OCI-LY3 (cell line): ENCODE results near the gene KRTAP10-9.

Source experiments
- H2AFZ ChIP-seq: fragments of 200-600, 300-600 bp; shearing (Covaris generic); 2 replicates; pipeline ENCODE4 v1.6.0; 2014; ENCODE audit warnings: antibody characterized with exemption, low read depth, low read length
- H3K27ac ChIP-seq: fragments of 200-600, 300-600 bp; sonication (generic); 2 replicates; pipeline ENCODE4 v1.5.1; 2014; ENCODE audit warnings: mild to moderate bottlenecking, low read length, moderate library complexity, mixed read lengths
- H3K27me3 ChIP-seq: fragments of 200-600, 300-600 bp; sonication (generic); 2 replicates; pipeline ENCODE4 v1.6.1; 2014; ENCODE audit warnings: low read depth, low read length, mixed read lengths
- H3K36me3 ChIP-seq: fragments of 200-600, 300-600 bp; sonication (generic); replicated peaks from 2 replicates; pipeline ENCODE3; 2014; ENCODE audit warnings: low read depth, low read length, mixed read lengths
- H3K4me1 ChIP-seq: fragments of 300-600, 200-600 bp; sonication (generic); 2 replicates; pipeline ENCODE4 v1.6.1; 2014; ENCODE audit warnings: low read length, mixed read lengths
- H3K4me2 ChIP-seq: fragments of 200-600, 300-600 bp; sonication (generic); 2 replicates; pipeline ENCODE4 v1.6.1; 2014; ENCODE audit warnings: low read length, mixed read lengths
- H3K4me3 ChIP-seq: fragments of 300-600, 200-600 bp; sonication (generic); 2 replicates; pipeline ENCODE4 v1.5.1; 2014; ENCODE audit warnings: antibody characterized with exemption, mild to moderate bottlenecking, low read length, moderate library complexity
- H3K79me2 ChIP-seq: fragments of 300-600, 200-600 bp; shearing (Covaris generic); 2 replicates; pipeline ENCODE4 v1.6.1; 2014; ENCODE audit warnings: mild to moderate bottlenecking, low read length, mixed read lengths
- H3K9ac ChIP-seq: fragments of 300-600, 200-600 bp; shearing (Covaris generic); 2 replicates; pipeline ENCODE4 v1.6.0; 2014; ENCODE audit warnings: mild to moderate bottlenecking, low read length, moderate library complexity
- H3K9me3 ChIP-seq: fragments of 200-600, 300-600 bp; shearing (Covaris generic); 2 replicates; pipeline ENCODE4 v1.6.1; 2014; ENCODE audit warnings: low read length, mixed read lengths; ENCODE audit not compliant: insufficient read depth
- H4K20me1 ChIP-seq: fragments of 200-600, 300-600 bp; sonication (generic); 2 replicates; pipeline ENCODE4 v1.6.1; 2016; ENCODE audit warnings: low read length, mixed read lengths; ENCODE audit not compliant: insufficient read depth
- CTCF ChIP-seq: fragments of 200-600, 300-600 bp; sonication (generic); IDR thresholded peaks from 2 replicates; pipeline ENCODE4 v1.5.1; 2014; ENCODE audit warnings: antibody characterized with exemption, low read length, low read depth
- EZH2phosphoT487 ChIP-seq: fragments of 200-600 bp; shearing (Covaris generic); IDR thresholded peaks from 2 replicates; pipeline ENCODE4 v1.6.1; 2018; ENCODE audit warnings: antibody characterized with exemption, mixed run types, low read depth

The KRTAP10-9 gene

GRCh38 chr21:44612029-44612486, 14.8 kb upstream of the KRTAP10-9 start, which contains the start of gene KRTAP10-8:
Gene KRTAP10-8, plus strand, starts transcription at chr21:44612079. Its CDS starts 22 bp downstream, at chr21:44612101.
- Histone ChIP-seq H3K9ac (no peak within 1 kb of the TSS), H3K4me1 (no peaks in the 10 kb centered on the region), H3K9me3 (no peaks in the 10 kb centered on the region), H3K27me3 (no peaks in the 10 kb centered on the region), H4K20me1 (no peaks in the 10 kb centered on the region), H3K4me3 (no peak within 1 kb of the TSS), H3K27ac (no peak within 1 kb of the TSS), H3K36me3 (no peaks in the 10 kb centered on the region), H2AFZ (no peak within 1 kb of the TSS), H3K4me2 (no peak within 1 kb of the TSS), H3K79me2 (no peaks in the 10 kb centered on the region)
- TF ChIP-seq EZH2phosphoT487 (no peak), CTCF (no peak)

- H3K4me3 ChIP-seq = no peak overlapping the region
- H3K9me3 ChIP-seq = no peaks in the 10 kb centered on the region
- no peaks in the 10 kb centered on the region for H3K4me1 ChIP-seq
- H4K20me1 ChIP-seq = no peaks in the 10 kb centered on the region
- no peak overlapping the region for H2AFZ ChIP-seq
- no peaks in the 10 kb centered on the region for H3K79me2 ChIP-seq
- no peaks in the 10 kb centered on the region for H3K27me3 ChIP-seq
- no peak overlapping the region for H3K27ac ChIP-seq
- TF ChIP-seq EZH2phosphoT487 (no peak), CTCF (no peak)
- no peaks in the 10 kb centered on the region for H3K36me3 ChIP-seq
- H3K4me2 ChIP-seq = no peak overlapping the region
- H3K9ac ChIP-seq = no peak overlapping the region
These were observed 14.1 kb upstream of the KRTAP10-9 start for GRCh38 chr21:44612669-44613229.

- H3K36me3 ChIP-seq = no peaks in the 10 kb centered on the region
- no peaks in the 10 kb centered on the region for H3K27me3 ChIP-seq
- no peak overlapping the region for H3K4me3 ChIP-seq
- H3K9ac ChIP-seq = no peak overlapping the region
- H3K4me2 ChIP-seq = no peak overlapping the region
- TF ChIP-seq CTCF = no peak
- no peak for TF ChIP-seq EZH2phosphoT487
- H2AFZ ChIP-seq = no peak overlapping the region
- no peaks in the 10 kb centered on the region for H3K4me1 ChIP-seq
- no peak overlapping the region for H3K27ac ChIP-seq
- H3K79me2 ChIP-seq = no peaks in the 10 kb centered on the region
- H3K9me3 ChIP-seq = no peaks in the 10 kb centered on the region
- no peaks in the 10 kb centered on the region for H4K20me1 ChIP-seq
These were observed 13.3 kb upstream of the KRTAP10-9 start for GRCh38 chr21:44613386-44614155.

GRCh38 chr21:44614161-44614631, 12.7 kb upstream of the KRTAP10-9 start:
- Histone ChIP-seq H3K36me3 (no peaks in the 10 kb centered on the region), H3K4me1 (no peaks in the 10 kb centered on the region), H2AFZ (no peak overlapping the region), H3K4me2 (no peak overlapping the region), H3K9me3 (no peaks in the 10 kb centered on the region), H3K27me3 (no peaks in the 10 kb centered on the region), H3K4me3 (no peak overlapping the region), H3K79me2 (no peaks in the 10 kb centered on the region), H4K20me1 (no peaks in the 10 kb centered on the region), H3K9ac (no peak overlapping the region), H3K27ac (no peak overlapping the region)
- TF ChIP-seq EZH2phosphoT487 (no peak), CTCF (no peak)
